ENCODE results near the gene TLR9. TPM values are rescaled to one million over a fixed set of nuclear protein-coding genes. Genes with fewer than 3 reads are reported as not detected.
A peak's percentile ranks its signal among the peaks of the same experiment; 100 is the strongest.

The TLR9 gene
- total RNA-seq, 1 experiment from 2014 or later = not detected

DNA sequence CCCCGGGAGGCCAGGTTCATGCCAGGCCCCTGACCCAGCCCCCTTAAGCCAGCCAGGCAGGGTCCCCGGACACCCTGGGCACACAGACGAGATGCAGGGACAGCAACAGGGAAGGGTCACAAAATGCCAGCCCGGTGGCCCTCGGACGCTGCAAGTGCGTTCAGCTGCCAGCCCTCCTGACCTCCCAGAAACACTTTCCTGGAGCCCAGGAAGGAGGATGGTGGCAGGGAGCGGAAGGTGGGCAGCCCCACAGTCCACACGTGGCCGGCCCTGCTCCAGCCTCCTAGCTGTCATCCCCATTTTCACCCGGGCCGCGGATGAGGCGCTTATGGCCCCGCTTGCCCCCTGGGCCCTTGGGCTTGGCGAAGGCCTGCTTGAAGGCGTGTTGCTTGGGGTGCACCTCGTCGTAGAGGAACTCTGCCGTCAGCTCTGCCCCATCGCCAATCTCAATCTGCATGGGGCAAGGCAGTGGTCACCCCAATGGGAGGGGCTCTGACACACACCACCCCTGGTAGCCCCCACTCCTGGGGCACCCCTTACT lies 3.4 kb upstream of the TLR9 start:
- BruUV-seq (replicated peaks) = TSS peak; percentile 30

DNA sequence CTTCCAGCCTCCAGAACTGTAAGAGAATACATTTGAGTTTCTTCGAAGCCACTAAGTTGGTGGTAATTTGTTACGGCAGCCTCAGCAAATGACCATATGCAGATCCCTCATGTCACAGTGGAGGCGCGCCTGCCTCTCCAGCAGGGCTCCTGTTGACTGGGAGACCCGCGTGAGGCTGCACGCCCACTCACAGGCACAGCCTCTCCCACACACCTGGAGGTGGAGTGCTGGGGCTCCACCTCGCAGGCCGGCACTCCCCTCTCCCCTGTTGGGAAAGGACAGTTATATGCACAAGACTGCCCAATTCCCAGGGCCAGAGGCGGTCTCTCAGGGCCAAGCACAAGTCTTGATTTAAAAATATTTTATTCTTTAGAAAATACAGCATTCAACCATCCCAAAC lies 2.8 kb upstream of the TLR9 start:
- intact Hi-C loops (cut with micrococcal nuclease) = no loop called here
- no peak for TF ChIP-seq EZH2phosphoT487 (IDR thresholded peaks at IDR 0.05; ENCODE audit: borderline replicate concordance, low read length)
- no peak for TF ChIP-seq CTCF (conservative IDR thresholded peaks at IDR 0.05; ENCODE audit: low read depth, low read length)
- Histone ChIP-seq H3K9me3 (ENCODE audit: low read length) (no peaks in the 10 kb centered on the region), H3K4me2 (ENCODE audit: low read length) (no peak overlapping the region), H3F3A (ENCODE audit: low read length, unreplicated experiment) (no peaks in the 10 kb centered on the region), H3K9me2 (replicated peaks; ENCODE audit: low read length) (no peaks in the 10 kb centered on the region), H3K9ac (ENCODE audit: low read length) (no peak overlapping the region), H4K20me1 (ENCODE audit: low read length) (no peaks in the 10 kb centered on the region), H3K4me3 (ENCODE audit: low read length) (no peak overlapping the region), H2AFZ (ENCODE audit: low read length) (no peak overlapping the region), H3K27me3 (ENCODE audit: low read length) (no peaks in the 10 kb centered on the region), H3K27ac (ENCODE audit: low read length) (no peak overlapping the region), H3K36me3 (ENCODE audit: low read depth, low read length) (peaks cover 31% of the 10 kb centered on the region), H3K79me2 (ENCODE audit: low read length) (no peaks in the 10 kb centered on the region), H3K4me1 (ENCODE audit: insufficient read depth, low read length) (no peaks in the 10 kb centered on the region)
- DNase-seq = no peak
- no peak for ATAC-seq
- no TSS peak for BruUV-seq (replicated peaks)
- ChIA-PET CTCF (no interaction called here), POLR2A (ENCODE audit: unreplicated experiment) (no interaction called here)

More for the DNA sequence above, 3.4 kb upstream of the TLR9 start:
- no peaks in the 10 kb centered on the region for H4K20me1 ChIP-seq (ENCODE audit: low read length)
- no peak overlapping the region for H3K27ac ChIP-seq (ENCODE audit: low read length)
- no peak overlapping the region for H3K4me2 ChIP-seq (ENCODE audit: low read length)
- no peak overlapping the region for H3K4me3 ChIP-seq (ENCODE audit: low read length)
- no peaks in the 10 kb centered on the region for H3K9me3 ChIP-seq (ENCODE audit: low read length)
- CTCF ChIA-PET = no interaction called here
- H3K36me3 ChIP-seq (ENCODE audit: low read depth, low read length) = peaks cover 31% of the 10 kb centered on the region
- H3K4me1 ChIP-seq (ENCODE audit: insufficient read depth, low read length) = no peaks in the 10 kb centered on the region
- intact Hi-C loops (cut with micrococcal nuclease) = no loop called here
- H3F3A ChIP-seq (ENCODE audit: low read length, unreplicated experiment) = no peaks in the 10 kb centered on the region
- DNase-seq (no peak), ATAC-seq (no peak)
- no peak overlapping the region for H2AFZ ChIP-seq (ENCODE audit: low read length)
- H3K27me3 ChIP-seq (ENCODE audit: low read length) = no peaks in the 10 kb centered on the region
- no peaks in the 10 kb centered on the region for H3K9me2 ChIP-seq (replicated peaks; ENCODE audit: low read length)
- 0 out of 2 replicates have a peak, but pooled peaks cover under 1% of the 10 kb centered on the region for H3K79me2 ChIP-seq (ENCODE audit: low read length)
- TF ChIP-seq EZH2 (IDR thresholded peaks at IDR 0.05; ENCODE audit: low read length, unreplicated experiment) (no peak), EZH2phosphoT487 (IDR thresholded peaks at IDR 0.05; ENCODE audit: borderline replicate concordance, low read length) (no peak), CTCF (conservative IDR thresholded peaks at IDR 0.05; ENCODE audit: low read depth, low read length) (no peak)
- no peak overlapping the region for H3K9ac ChIP-seq (ENCODE audit: low read length)
- POLR2A ChIA-PET (ENCODE audit: unreplicated experiment) = no interaction called here

- Histone ChIP-seq H3K79me2 (ENCODE audit: low read length) (no peaks in the 10 kb centered on the region), H3K9me2 (replicated peaks; ENCODE audit: low read length) (no peaks in the 10 kb centered on the region), H3K4me3 (ENCODE audit: low read length) (no peak overlapping the region), H3F3A (ENCODE audit: low read length, unreplicated experiment) (no peaks in the 10 kb centered on the region), H3K36me3 (ENCODE audit: low read depth, low read length) (peaks cover 31% of the 10 kb centered on the region), H3K27me3 (ENCODE audit: low read length) (no peaks in the 10 kb centered on the region), H3K9me3 (ENCODE audit: low read length) (no peaks in the 10 kb centered on the region), H3K27ac (ENCODE audit: low read length) (no peak overlapping the region), H4K20me1 (ENCODE audit: low read length) (no peaks in the 10 kb centered on the region), H3K9ac (ENCODE audit: low read length) (no peak overlapping the region), H3K4me2 (ENCODE audit: low read length) (no peak overlapping the region), H3K4me1 (ENCODE audit: insufficient read depth, low read length) (no peaks in the 10 kb centered on the region), H2AFZ (ENCODE audit: low read length) (no peak overlapping the region)
- no peak for TF ChIP-seq EZH2 (IDR thresholded peaks at IDR 0.05; ENCODE audit: low read length, unreplicated experiment)
- TF ChIP-seq EZH2phosphoT487 (IDR thresholded peaks at IDR 0.05; ENCODE audit: borderline replicate concordance, low read length) = no peak
- no peak for TF ChIP-seq CTCF (conservative IDR thresholded peaks at IDR 0.05; ENCODE audit: low read depth, low read length)
- intact Hi-C loops (cut with micrococcal nuclease) = no loop called here
- no TSS peak for BruUV-seq (replicated peaks)
- ChIA-PET POLR2A (ENCODE audit: unreplicated experiment) (interaction anchor here (0.6 kb wide), 1 partner anchor 112 kb away, joined by 3 read pairs; no protein-coding TSS in a partner anchor), CTCF (no interaction called here)
- DNase-seq (no peak), ATAC-seq (no peak)
Measured at GRCh38 chr3:52227766-52228165, 2.3 kb upstream of the TLR9 start.
